Kasumi-1 (cell line): ENCODE measurements around the gene HOXA1.

Experiments
- DNase-seq, 2 experiments: peaks; one replicate each; lab custom pipeline; 2025; lab: John Stamatoyannopoulos, UW

HOXA1 gene

DNA sequence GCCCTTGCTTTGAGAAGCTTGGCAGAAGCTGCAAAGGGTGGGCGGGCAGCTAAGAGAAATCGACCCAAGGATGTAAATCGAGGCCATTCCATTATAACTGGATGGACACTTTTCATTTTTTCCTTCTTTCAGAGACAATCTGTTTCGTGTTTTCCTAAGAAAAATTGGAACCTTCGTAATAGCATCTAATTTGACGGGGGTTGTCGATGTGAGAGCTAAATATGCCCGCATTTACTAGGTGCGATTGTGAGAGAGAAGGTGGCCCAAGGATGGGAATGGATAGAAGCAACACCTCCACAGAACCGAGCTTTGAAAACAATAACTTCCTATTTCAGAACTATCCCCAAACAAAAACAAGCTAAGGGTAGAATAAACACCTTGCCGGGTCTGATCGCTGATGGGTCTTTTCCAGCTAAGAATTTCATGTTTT is 35.6 kb upstream of the HOXA1 start:
- DNase-seq: no peak

DNA sequence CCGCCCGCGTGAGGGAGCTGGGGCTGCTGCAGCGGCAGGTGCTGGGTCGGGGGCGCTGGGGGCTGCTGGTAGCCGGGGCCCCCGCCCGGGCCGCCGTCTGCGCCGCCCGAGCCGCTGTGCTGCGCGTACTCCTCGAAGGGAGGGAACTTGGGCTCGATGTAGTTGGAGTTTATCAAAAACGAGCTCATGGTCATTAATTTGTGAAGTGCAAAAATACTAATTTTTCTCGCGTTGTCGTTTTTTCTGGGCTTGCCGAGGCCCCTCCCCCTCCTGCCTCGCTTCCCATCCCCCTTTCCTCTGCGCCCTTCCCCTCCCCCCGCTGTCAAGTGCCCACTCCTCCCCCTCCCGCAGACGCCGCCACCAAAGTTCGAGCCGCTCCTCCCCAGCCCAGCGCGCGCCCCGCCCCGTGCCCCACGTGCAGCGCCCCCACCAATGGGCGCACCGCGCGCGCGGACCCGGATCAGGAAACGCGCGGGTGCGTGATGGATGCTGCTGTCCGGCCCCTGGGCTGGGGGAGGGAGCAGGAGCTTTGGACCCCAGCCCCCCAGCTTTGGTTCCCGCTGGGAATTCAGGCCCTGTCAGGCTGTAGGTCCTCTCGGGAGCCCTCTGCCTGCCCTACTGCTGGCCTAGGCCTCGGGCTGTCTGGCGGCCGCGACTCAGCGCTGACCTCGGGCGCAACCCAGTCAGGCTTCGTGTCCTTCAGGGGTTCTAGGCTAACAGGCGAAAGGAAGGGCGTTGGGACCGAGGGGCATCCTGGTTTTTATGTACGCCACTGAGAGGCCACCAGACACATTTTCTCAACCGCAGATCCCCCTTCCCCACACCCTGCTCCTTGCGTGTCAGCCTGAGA is 35.0 kb upstream of the HOXA1 start, which contains the start of gene HOXA4:
Gene HOXA4, minus strand, starts transcription at position 218 of the 850 bp plus-strand sequence. Its CDS starts 24 bp downstream, at position 194.
- no peak for DNase-seq

DNA sequence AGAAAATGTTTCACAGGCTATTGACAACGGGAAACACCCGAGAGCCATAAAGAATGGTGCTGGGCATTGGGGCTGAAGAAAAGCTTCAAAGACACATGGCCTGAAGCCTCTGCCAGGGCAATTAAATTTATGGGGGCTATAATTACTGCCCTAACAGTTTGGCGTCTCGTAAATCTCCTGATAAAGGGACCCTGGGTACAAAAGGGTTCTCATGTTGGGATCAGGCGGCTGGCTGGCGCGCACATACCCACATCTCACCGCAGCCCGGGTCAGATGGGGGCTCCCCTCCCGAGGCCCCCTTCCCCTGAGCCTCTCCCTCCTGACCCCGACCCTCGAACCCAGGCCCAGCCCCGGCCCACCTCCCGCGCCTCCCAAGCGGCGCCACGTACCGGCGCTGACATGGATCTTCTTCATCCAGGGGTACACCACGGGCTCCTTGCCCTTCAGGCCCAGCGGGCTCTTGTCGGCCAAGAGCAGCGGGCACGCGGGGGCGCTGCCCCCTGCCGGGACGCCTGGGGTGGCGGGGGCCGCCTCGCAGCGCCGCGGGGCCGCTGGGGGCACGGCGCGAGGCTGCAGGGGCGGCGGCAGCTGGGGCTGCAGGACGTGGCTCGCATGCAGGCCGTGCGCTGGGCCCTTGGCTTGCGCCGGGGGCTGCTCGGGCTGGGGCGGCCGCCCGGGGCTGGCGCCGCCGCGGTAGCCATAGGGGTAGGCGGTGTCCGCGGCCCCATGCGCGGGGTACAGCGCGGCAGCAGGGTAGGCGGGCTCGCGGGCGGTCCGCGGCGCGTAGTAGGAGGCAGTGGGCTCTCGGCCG is 34.1 kb upstream of the HOXA1 start:
- no peak for DNase-seq

DNA sequence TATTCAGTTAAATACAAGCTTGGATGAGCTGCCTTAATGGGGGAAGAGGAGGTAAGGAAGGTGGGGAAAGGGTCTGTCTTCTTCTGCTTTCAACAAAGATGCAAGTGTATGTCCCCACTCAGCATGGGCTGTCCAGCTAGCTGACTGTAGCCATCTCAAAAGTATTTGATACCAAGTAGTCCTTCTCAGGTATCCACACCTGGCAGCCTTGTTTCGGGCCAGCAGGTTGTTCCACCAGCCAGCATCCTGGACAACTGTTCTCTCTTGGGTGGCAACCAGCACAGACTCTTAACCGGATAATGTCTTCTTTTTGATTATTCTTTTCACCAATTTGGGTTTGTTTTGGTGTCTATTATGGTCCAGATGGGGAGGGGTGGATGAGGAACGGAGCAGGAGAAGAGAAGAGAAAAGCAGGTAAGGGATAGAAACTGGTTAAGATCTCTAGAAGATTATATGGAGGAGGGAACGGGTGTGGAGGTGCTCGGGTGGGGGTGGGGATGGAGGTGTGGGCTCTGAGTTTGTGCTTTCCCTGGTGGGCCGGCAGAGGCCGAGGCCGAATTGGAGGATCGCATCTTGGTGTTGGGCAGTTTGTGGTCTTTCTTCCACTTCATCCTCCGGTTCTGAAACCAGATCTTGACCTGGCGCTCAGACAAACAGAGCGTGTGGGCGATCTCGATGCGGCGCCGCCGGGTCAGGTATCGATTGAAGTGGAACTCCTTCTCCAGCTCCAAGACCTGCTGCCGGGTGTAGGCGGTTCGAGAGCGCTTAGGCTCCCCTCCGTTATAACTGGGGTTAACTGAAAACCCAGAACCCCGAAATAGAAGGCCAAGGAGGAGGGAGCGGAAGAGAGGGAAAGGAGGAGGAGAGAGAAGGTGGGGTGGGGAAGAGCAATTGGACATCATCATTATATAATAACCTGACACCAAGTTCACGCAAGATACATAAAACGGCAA is 33.3 kb upstream of the HOXA1 start:
- DNase-seq: no peak

DNA sequence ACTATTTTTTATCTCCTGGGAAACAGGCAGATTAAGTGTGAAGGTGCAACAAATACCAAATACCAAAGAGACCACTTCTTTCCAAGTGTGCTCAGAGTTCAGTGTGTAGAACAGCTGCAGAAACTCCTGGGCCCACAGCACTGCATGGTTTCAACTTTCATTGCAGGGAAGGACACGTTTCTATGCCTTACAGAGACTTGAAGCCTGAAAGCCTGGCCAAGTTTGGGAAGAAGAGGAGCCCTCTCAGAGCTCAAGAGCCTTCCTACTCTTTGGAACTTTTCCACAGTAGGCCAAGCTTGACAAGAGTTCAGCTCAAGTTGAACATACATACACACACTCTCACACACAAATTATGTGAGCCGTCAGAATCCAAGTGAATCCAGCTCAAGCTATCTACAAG is 32.2 kb upstream of the HOXA1 start:
- no peak for DNase-seq

DNA sequence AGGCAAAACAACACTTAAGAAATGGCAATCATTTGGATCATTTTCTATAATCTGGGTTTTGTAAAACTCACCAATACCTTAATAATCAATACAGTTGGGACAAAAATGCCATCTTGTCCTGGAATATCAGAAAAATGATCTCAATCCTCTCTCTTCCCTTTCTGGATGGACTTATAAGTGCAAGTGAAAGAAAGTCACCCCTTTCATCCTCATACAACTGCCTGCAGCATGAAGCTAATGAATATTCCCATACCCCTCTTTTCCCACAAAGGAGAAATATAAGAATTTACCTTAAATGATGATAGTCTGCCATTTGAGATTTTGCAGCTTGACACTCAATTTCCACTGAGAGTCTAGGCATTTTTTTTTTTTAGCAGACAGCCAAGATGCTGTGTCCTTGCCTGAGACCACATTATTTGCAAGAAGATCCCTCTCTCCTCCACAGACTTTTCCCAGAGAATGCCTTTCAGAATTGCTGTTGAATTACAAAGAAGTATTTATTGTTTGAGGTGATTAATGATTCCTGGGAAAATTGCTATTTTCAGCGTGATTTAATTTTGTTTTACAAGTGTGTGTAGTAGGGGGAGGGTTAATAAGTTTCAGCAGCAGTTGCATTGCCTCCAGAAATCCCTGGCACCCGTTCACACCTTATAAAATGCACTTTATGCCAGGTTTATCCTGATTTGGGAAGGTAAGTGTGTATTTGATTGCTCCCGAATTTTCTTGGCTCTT is 31.0 kb upstream of the HOXA1 start:
- no peak for DNase-seq

DNA sequence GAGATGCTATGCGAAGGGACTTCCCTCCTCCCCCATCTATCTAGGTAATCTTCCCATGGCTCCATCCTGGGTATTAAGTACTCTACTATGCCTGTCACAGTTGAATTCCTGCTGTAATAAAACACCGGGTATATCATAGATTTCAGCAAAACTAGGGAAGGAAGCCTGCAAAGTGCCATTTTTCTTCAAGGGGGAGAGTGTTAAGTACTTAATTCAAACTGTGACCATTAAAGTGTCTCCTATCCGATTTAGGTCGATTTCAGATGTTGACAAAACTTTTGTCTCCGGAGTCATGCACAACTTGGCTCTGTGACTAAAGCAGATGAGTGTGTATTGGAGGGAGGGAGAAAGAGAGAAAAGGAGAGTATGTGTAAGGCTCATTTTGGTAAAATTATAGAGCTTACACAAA is 30.2 kb upstream of the HOXA1 start:
- DNase-seq: no peak

DNA sequence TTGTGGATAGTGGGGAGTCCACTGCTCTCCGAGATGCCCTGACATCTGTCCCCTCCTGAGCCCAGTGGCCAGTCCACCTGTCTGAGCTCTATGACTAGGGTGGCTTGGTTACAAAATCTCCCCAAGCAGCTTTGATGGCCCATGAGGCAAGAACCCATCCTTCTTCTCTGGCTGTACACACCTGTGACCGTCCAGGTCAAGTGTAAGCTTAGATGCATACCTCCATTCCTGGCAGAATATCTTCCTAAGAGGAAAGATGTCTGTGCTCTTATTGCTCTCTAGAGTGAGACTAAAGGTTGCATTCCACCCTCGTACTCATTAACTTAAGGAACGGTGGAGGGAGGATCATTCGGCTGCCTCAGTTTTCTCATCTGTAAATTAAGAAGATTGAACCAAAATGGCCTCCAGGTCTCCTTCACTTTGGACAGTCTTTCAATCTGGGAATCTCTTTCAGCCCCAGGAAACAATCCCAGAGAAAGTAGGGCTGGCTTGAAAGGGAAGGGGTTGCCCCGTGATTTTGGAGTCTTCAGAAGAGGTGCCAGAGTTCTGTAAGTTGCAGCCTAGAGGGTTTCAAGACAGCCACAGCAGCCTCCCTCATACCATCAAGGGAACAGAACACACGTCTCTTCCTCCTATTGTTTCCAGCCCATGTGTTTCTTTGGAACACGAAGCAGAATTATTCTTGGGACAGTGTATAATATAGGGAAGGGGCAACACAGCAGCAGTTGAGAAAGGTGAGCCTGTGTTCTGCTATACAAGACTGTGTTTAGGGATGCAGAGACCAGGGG is 29.3 kb upstream of the HOXA1 start:
- no peak for DNase-seq

DNA sequence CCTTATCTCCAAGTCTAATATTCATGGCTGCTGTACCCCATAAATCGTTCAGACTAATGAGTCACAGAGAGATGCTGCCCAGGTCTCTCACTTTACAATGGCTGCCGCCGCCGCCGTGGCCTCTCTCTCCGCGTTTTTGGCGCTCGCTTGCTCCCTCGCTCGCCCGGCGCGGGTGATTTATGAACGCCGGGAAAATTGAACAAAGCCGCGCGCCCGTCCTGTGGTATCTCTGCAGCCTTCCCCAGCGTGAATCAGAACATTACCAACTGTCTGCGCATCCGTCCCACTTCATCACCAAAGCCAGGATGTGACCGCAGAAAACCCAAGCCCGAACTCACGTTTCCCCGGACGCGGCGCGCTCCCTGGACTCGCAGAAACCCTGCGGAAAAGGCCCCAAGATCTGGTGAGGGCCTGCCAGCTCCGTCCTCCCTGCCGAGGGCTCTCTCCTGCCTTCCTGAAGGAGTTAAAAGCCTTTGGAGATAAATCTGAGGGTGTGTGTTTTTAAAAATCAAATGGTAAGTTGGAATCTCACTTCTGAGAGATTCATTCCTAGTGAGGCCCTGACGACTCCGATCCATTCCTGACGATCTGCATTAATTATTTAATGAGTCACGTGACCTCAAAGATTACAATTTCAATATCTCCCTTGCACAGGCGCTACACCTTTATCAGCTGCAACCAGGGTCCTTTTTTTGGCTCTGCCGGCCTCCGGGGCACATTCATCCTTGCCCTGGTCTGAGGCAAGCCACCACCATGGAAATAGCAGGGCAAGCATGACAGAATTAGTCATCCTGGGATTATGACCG is 28.5 kb upstream of the HOXA1 start:
- no peak for DNase-seq

DNA sequence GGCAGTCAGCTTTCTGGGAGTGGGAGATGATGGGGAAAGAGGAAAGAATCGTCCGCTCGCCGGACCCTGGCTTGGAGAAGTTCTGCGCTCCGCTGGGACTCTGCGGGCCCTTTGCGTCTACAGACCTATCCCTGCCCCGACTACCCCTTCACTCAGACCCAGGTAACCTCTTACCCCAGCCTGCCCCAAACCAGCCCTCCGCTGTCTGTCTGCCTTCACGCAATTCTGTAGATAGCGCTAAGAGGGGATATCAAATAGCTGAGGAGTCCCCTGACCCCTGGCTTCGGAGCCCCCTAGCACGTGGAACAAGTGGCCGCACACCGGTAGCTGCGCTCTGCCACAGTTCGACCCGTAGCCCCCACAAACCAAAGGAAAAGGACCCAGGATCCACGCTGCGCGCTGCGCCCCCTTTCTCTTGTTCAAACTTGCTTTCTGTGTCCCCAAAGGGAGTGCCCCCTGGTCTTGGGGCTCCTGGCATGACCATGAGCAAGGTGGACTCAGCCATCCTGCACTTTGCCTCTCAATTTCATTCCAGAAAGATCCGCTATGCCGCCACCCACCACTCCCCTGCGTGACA is 27.8 kb upstream of the HOXA1 start:
- DNase-seq: no peak

DNA sequence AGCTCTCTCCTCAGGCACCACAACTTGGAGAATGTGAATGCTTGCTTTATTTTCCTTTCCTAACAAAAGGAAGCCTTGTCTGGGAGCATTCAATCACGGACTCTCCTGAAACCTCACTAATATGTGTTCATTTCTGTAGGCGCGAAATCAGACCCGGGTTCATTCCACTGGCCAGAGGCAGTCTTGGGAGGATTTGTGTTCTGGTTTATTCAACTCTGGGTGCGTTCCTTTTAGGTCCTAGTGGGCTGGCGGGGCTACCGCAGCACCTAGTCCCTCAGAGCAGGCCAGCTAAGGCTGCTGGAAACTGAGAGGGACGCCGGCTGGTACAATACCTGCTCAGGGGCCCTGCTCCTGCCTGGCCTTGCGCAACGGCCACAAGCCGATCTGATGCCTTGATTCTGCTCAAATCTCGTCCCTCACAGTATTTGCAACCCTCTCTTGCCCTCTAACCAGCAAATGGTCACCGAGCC is 27.2 kb upstream of the HOXA1 start:
- peak in 1 of 2 experiments; percentile 34 for DNase-seq

DNA sequence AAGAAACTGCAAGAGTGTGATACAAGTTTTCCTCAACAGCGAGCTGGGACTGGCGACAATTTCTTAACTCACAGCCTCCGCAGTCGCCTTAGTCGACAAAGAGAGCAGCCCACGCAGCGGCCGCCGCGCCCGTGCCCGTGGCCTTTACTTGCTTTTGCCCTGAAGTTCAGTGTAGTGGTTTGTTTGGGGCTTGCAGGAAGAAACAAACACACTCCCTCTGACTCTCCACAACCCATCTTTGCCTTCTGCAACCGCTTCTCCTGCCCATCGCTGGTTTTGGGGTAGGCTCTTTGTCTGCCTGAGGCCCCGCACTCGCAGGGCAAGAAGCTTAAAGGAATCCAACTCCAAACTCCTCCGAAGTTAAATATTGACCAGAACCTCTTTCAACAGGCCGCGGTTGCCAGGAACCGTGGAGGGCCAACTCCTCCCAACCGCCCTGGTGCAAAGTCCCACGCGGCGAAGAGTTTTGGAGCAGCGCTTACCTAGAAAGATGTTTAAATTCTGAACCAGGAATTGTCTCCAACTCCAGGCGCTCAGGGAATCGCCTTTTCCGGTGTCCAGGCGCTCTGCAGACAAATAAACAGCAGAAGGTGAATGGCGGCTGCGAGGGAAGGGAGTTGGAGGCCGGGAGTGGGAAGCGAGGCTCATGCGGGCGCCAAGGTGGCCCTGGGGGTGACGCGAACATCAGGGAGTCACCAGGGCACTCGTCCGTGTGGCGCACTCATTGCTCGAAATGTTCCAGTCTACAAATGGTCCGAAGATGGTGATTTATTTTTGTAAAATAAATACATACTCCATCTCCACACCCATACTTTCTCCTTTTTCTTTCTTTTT is 26.5 kb upstream of the HOXA1 start:
- no peak for DNase-seq

DNA sequence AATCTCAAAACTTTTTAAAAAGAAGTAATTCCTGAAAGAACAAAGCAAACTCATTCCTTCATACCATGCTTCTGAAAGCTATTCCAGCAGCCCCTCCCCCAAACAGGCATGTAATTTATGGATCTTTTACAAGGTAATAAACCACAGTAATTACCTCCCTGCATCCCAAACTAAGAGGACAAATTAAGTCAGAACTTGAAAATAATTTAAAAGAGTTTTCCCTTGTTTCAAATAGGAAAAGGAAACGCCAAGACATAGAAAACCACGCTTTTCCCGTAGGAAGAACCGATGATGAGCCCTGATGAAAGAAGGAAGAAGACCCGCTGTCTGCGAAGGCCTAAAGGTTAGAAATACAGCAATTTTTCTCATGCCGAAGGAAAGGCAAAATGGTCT is 25.9 kb upstream of the HOXA1 start:
- DNase-seq: no peak

DNA sequence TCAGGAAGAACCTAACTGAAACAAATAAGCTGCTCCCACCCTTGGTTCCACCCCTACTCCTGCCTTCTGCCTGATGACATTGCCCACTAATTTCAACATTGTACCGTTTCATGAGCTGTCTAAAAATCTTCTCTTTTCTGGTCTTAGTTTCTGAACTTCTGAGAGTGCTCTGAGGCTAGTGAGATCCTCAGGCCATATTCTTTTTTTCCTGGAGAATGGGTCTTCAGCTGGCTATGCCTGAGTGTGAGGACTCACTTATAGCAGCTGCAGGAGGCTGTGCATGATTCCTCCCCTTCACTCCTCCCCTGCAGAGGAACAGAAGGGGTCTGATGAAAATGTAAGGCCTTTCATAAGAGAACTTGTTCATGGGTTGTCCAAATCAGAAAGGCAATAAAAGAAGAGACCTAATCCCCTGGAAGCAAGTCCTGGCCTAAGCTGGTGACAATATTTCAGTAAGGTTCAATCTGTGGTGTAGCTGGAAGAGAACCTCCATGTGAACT is 23.7 kb upstream of the HOXA1 start:
- no peak for DNase-seq

DNA sequence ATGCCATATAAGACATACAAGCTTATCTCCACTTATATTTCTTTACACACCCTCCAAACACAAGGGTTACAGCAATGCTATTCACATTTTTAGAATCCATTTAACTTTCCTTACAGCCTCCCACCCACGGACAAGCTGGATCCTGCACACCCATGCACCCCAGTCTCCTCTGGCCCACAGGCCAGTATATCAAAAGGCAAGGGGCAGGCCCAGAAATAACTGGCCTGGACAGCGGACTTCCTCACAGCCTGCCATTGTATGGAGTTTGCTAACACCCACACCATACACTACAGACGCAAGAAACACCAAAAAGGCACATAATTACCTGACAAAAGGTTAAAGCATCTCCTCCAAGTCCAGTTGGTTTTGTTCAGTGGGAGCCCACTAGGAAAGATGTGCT is 22.8 kb upstream of the HOXA1 start:
- no peak for DNase-seq

DNA sequence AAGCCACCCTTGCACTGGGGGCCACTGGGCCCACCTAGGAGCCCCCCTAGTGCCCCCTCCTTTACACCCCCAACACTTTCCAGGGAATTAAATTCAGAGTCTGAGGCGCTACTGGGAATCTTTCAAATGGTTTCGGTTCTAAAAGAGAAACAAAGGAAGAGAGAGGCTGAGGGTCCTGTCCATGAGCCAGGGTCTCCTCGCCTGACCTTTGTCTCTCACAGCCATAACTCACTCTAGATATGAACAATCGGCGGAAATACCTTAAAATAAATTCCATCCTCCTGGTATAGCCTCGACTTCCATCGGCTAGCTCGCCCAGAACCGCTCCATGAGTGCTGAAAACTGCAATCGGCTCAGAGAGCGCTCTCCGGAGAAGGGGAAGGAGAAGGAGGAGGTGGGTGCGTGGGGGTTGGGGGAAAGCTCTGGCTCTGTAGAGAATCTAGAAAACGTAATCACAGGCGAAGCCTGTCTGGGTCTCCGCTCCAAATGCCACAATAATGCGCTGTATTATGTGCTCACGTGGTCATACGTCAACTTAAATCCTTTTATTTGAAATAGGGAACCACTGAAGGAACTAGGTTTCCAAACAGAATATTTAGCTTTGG is 22.2 kb upstream of the HOXA1 start:
- no peak for DNase-seq
